Thoracic aorta (tissue), 2 donors: ENCODE results near the gene TMEM150C. TPM values are rescaled to one million over a fixed set of nuclear protein-coding genes. Genes with fewer than 3 reads are reported as not detected.
"Not testable (repeated sequence)": the region's sequence is repeated elsewhere in the genome, so short reads cannot be mapped to it uniquely, and the experiment has no call there.

Experiments used
- ATAC-seq: fragments of 150-250 bp; one replicate; pipeline ENCODE4 v1.8.0; 2017; ENCODE audit warnings: low read depth; ENCODE audit not compliant: insufficient number of reproducible peaks, low FRiP score
- DNase-seq: peaks from one replicate; pipeline ENCODE4 v3.0.0-alpha.2; 2020; ENCODE audit warnings: low spot score
- H3K27ac ChIP-seq, 2 donors: fragments of 200-600 bp; sonication (generic); 1 replicate in 1 of 2; 2 replicates in 1 of 2; pipeline ENCODE4 v1.5.1; 2016; ENCODE audit warnings: mild to moderate bottlenecking in 2 of 2, moderate library complexity in 2 of 2
- H3K27me3 ChIP-seq: fragments of 200-600 bp; sonication (generic); replicated peaks from 2 replicates; pipeline ENCODE4 v1.6.0; 2016; ENCODE audit warnings: mild to moderate bottlenecking; ENCODE audit not compliant: insufficient read depth
- H3K36me3 ChIP-seq: fragments of 200-600 bp; sonication (generic); one replicate; pipeline ENCODE4 v1.5.1; 2016
- H3K4me1 ChIP-seq, 2 donors: fragments of 200-600 bp; sonication (generic); 1 replicate in 1 of 2; 2 replicates in 1 of 2; pipeline versions ENCODE4 v1.5.1 to v1.6.0; 2016; ENCODE audit warnings: low read depth in 2 of 2, mild to moderate bottlenecking in 1 of 2; ENCODE audit not compliant: control insufficient read depth in 1 of 2
- H3K4me3 ChIP-seq: fragments of 200-600 bp; sonication (generic); 2 replicates; pipeline ENCODE4 v1.5.1; 2016; ENCODE audit warnings: mild to moderate bottlenecking
- H3K9me3 ChIP-seq: fragments of 200-600 bp; sonication (generic); 2 replicates; pipeline ENCODE4 v1.5.1; 2016
- total RNA-seq, 2 donors: library from RNA; depleted of rRNA; stranded (reverse); fragments of >200 nt; gene quantifications; one replicate each; pipeline versions ENCODE4 v1.1.0 to v1.2.3, GENCODE V29; 2016
- TF ChIP-seq, protein P1 (sequence below): fragments of 200-600 bp; sonication (generic); IDR thresholded peaks from one replicate; pipeline ENCODE4 v1.5.1; 2019; ENCODE audit warnings: antibody characterized with exemption

The TMEM150C gene
- total RNA-seq, 2 donors from 2014 or later = 0.92 to 2.0 TPM

GRCh38 chr4:82559735-82560120, 2.1 kb downstream of the TMEM150C start:
- no peak overlapping the region for H3K27ac ChIP-seq
- H3K9me3 ChIP-seq = no peaks in the 10 kb centered on the region
- H3K4me3 ChIP-seq = no peak overlapping the region
- TF ChIP-seq, protein P1, sequence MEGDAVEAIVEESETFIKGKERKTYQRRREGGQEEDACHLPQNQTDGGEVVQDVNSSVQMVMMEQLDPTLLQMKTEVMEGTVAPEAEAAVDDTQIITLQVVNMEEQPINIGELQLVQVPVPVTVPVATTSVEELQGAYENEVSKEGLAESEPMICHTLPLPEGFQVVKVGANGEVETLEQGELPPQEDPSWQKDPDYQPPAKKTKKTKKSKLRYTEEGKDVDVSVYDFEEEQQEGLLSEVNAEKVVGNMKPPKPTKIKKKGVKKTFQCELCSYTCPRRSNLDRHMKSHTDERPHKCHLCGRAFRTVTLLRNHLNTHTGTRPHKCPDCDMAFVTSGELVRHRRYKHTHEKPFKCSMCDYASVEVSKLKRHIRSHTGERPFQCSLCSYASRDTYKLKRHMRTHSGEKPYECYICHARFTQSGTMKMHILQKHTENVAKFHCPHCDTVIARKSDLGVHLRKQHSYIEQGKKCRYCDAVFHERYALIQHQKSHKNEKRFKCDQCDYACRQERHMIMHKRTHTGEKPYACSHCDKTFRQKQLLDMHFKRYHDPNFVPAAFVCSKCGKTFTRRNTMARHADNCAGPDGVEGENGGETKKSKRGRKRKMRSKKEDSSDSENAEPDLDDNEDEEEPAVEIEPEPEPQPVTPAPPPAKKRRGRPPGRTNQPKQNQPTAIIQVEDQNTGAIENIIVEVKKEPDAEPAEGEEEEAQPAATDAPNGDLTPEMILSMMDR = no peak
- no peak for ATAC-seq
- no peaks in the 10 kb centered on the region for H3K4me1 ChIP-seq
- no peaks in the 10 kb centered on the region for H3K36me3 ChIP-seq
- no peak for DNase-seq
- no peaks in the 10 kb centered on the region for H3K27me3 ChIP-seq

DNA sequence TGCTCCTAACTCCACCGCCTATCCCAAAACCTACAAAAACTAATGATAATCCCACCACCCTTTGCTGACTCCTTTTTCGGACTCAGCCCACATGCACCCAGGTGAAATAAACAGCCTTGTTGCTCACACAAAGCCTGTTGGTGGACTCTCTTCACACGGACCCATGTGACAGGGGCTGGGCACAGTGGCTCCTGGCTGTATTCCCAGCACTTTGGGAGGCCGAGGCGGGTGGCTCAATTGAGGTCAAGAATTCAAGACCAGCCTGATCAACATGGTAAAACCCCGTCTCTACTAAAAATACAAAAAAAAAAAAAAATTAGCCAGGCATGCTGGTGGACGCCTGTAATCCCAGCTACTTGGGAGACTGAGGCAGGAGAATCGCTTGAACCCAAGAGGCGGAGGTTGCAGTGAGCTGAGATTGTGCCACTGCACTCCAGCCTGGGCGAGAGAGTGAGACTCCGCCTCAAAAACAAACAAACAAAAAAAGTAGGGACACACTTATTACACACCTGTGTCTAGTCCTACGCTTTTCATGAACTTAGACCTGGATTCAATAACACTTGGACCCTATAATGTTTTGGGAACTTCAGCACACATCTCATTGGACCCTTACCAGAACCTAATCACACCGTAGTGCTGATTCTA, 2.6 kb downstream of the TMEM150C start:
- not testable (repeated sequence) for H3K4me3 ChIP-seq, ATAC-seq, H3K27ac ChIP-seq, DNase-seq, H3K9me3 ChIP-seq, H3K4me1 ChIP-seq, H3K36me3 ChIP-seq, H3K27me3 ChIP-seq

DNA sequence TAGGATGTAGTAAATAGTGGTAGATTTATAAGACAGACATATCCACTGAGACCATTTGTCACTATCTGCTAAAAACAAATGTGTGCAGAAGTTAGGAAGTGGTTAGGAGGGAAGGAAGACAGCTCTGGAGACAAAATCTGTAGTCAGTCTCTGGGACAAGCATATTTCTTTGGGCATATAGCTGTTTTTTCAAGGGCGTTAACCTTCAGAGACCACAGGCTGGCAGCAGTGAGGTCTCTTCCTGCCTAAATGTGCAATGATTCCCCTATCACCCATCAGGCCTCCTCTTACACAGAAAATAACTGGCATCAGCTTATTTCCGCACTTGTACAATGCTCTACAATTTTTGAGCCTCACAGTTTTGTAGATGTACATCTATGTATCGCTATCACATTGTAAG, 6.5 kb downstream of the TMEM150C start:
- H3K27ac ChIP-seq = no peak overlapping the region
- H3K9me3 ChIP-seq = no peaks in the 10 kb centered on the region
- ATAC-seq = no peak
- no peaks in the 10 kb centered on the region for H3K4me1 ChIP-seq
- no peak for DNase-seq
- no peaks in the 10 kb centered on the region for H3K36me3 ChIP-seq
- TF ChIP-seq, protein P1 = no peak
- H3K4me3 ChIP-seq = no peak overlapping the region
- H3K27me3 ChIP-seq = no peaks in the 10 kb centered on the region

DNA sequence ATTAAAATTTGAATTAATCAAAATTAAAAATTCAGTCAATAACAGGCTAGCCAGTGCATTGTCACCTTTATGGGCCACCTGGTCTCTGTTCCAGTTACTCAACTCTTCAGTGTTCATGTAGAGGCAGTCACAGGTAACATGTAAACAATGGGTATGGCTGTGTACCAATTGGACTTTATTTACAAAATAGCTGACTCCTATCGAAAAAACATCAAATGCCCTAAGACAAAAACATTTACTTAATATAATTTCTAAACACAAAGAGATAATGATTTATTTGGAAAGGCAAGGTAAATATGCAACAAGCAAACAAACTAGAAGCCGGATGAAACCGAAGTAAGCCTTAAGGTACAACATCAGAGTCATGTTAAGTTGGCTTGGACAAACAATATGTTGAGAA, 8.8 kb downstream of the TMEM150C start:
- no peak overlapping the region for H3K27ac ChIP-seq

DNA sequence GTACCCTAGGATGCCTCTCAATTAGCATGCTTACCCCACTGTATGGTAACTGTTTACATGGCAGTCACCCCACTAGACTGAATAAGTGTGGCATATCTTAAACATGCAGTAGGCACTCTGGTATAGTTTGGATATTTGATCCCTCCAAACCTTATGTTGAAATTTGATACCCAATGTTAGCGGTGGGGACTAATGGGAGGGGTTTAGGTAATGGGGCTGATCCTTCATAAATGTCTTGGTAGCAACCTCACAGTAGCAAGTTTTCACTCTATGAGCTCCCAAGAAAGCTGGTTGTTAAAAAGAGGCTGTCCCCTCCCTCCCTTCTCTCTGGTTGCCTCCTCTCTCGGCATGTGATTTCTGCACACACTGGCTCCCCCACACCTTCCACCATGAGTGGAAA, 10.1 kb downstream of the TMEM150C start:
- Histone ChIP-seq H3K27me3 (no peaks in the 10 kb centered on the region), H3K27ac (no peak overlapping the region), H3K9me3 (no peaks in the 10 kb centered on the region), H3K4me1 (no peaks in the 10 kb centered on the region), H3K4me3 (no peak overlapping the region), H3K36me3 (no peaks in the 10 kb centered on the region)
- ATAC-seq (no peak), DNase-seq (no peak)
- TF ChIP-seq, protein P1 = no peak

More for the DNA sequence above, 8.8 kb downstream of the TMEM150C start:
- Histone ChIP-seq H3K4me3 (no peak overlapping the region), H3K9me3 (no peaks in the 10 kb centered on the region), H3K36me3 (no peaks in the 10 kb centered on the region), H3K4me1 (no peaks in the 10 kb centered on the region), H3K27me3 (no peaks in the 10 kb centered on the region)
- DNase-seq (no peak), ATAC-seq (no peak)
- TF ChIP-seq, protein P1 = no peak

DNA sequence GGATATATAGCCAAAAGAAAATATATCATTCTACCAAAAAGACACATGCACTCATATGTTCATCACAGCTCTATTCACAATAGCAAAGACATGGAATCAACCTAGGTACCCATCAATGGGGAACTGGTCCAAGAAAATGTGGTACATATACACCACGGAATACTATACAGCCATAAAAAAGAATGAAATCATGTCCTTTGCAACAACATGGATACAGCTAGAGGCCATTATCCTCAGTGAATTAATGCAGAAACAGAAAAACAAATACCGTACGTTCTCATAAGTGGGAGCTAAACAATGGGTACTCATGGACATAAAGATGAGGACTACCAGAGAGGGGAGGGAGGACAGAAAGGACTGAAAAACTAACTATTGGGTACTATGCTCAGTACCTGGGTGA, 13.9 kb downstream of the TMEM150C start:
- not testable (repeated sequence) for H3K9me3 ChIP-seq, H3K27ac ChIP-seq, H3K36me3 ChIP-seq, ATAC-seq, DNase-seq, H3K4me1 ChIP-seq, H3K27me3 ChIP-seq, H3K4me3 ChIP-seq
